GM18873 (cell line): Measurements from ENCODE around the gene MCL1.

Experiments used
- ATAC-seq: cut with Tn5 transposase; IDR thresholded peaks from one replicate; pipeline ENCODE4 v1.9.1; 2021; ENCODE audit warnings: mild to moderate bottlenecking, moderate library complexity, moderate number of reproducible peaks; ENCODE audit not compliant: unreplicated experiment, low FRiP score

MCL1 gene

GRCh38 chr1:150546294-150546937, 33.0 kb downstream of the MCL1 start:
- ATAC-seq, result no peak

- no peak for ATAC-seq
Observed at GRCh38 chr1:150545486-150546032, 33.9 kb downstream of the MCL1 start.

- ATAC-seq, result no peak
Observed at GRCh38 chr1:150544204-150544603, 35.2 kb downstream of the MCL1 start.

GRCh38 chr1:150543500-150544143, 35.8 kb downstream of the MCL1 start:
- no peak for ATAC-seq

GRCh38 chr1:150537732-150538684, 41.4 kb downstream of the MCL1 start:
- no peak for ATAC-seq

GRCh38 chr1:150536836-150537731, 42.3 kb downstream of the MCL1 start:
- ATAC-seq, result no peak

GRCh38 chr1:150535511-150536287, 43.7 kb downstream of the MCL1 start:
- no peak for ATAC-seq

GRCh38 chr1:150534002-150534401, 45.4 kb downstream of the MCL1 start:
- ATAC-seq, result no peak

GRCh38 chr1:150532860-150533259, 46.5 kb downstream of the MCL1 start:
- ATAC-seq, result no peak

GRCh38 chr1:150530491-150531159, 48.8 kb downstream of the MCL1 start:
- no peak for ATAC-seq

GRCh38 chr1:150529017-150529416, 50.4 kb downstream of the MCL1 start:
- ATAC-seq, result no peak

GRCh38 chr1:150528196-150528595, 51.2 kb downstream of the MCL1 start:
- ATAC-seq, result no peak

GRCh38 chr1:150525348-150525747, 54.1 kb downstream of the MCL1 start:
- no peak for ATAC-seq
